GM23338 (cell line): ENCODE data around the gene INPP4A.

Source experiments
- CREB1 ChIP-seq: fragments of 250-450 bp; sonication (Bioruptor Pico); IDR thresholded peaks from 2 replicates; pipeline ENCODE4 v1.5.0; 2020; ENCODE audit warnings: low read depth, mild to moderate bottlenecking, moderate library complexity
- CTCF ChIP-seq, 2 experiments: fragments of 200-600 bp in 1 of 2; sonication (generic) in 1 of 2; conservative IDR thresholded peaks; 2 replicates each; pipeline versions ENCODE4 v1.5.1 to v1.6.1; 2016 to 2017; ENCODE audit warnings: antibody characterized with exemption in 2 of 2, low read depth in 2 of 2, mild to moderate bottlenecking in 2 of 2, moderate library complexity in 1 of 2
- EZH2 ChIP-seq: fragments of 200-600 bp; sonication (generic); IDR thresholded peaks from one replicate; pipeline ENCODE4 v1.8.0; 2017; ENCODE audit warnings: antibody characterized with exemption, mild to moderate bottlenecking, low read depth; ENCODE audit not compliant: unreplicated experiment
- EZH2phosphoT487 ChIP-seq: fragments of 200-600 bp; sonication (generic); IDR thresholded peaks from one replicate; pipeline ENCODE4 v1.8.1; 2018; ENCODE audit warnings: antibody characterized with exemption; ENCODE audit not compliant: unreplicated experiment
- POLR2AphosphoS5 ChIP-seq: IDR thresholded peaks from 2 replicates; pipeline ENCODE4 v1.6.1; 2016; ENCODE audit warnings: antibody characterized with exemption, low read depth
- REST ChIP-seq: IDR thresholded peaks from one replicate; pipeline ENCODE4 v1.6.1; 2018; ENCODE audit warnings: antibody characterized with exemption; ENCODE audit not compliant: unreplicated experiment
- STAT1 ChIP-seq: IDR thresholded peaks from one replicate; pipeline ENCODE4 v1.6.1; 2016; ENCODE audit warnings: antibody characterized with exemption; ENCODE audit not compliant: unreplicated experiment
- ZNF114 ChIP-seq: fragments of 250-450 bp; sonication (Bioruptor Pico); IDR thresholded peaks from 2 replicates; pipeline ENCODE4 v1.5.0; 2020; ENCODE audit warnings: mild to moderate bottlenecking, moderate library complexity
- ZNF462 ChIP-seq: fragments of 250-450 bp; sonication (Bioruptor Pico); IDR thresholded peaks from 2 replicates; pipeline ENCODE4 v1.5.0; 2020; ENCODE audit warnings: mild to moderate bottlenecking, moderate library complexity

GRCh38 chr2:98473995-98474780 is 29.5 kb downstream of the INPP4A start:
- TF ChIP-seq CTCF (conservative IDR thresholded peaks at IDR 0.05; ENCODE audit: low read depth in 2 of 2) (no peak), POLR2AphosphoS5 (no peak), REST (no peak), EZH2 (no peak), ZNF114 (CRISPR knock-in tag) (no peak), CREB1 (CRISPR knock-in tag) (no peak), STAT1 (no peak), EZH2phosphoT487 (no peak), ZNF462 (CRISPR knock-in tag) (no peak)
